SW 1271 (cell line): ENCODE measurements around the gene PHF2.

Source experiments
- DNase-seq, 2 experiments: peaks; one replicate each; lab custom pipeline; 2025; lab: John Stamatoyannopoulos, UW

The PHF2 gene

DNA sequence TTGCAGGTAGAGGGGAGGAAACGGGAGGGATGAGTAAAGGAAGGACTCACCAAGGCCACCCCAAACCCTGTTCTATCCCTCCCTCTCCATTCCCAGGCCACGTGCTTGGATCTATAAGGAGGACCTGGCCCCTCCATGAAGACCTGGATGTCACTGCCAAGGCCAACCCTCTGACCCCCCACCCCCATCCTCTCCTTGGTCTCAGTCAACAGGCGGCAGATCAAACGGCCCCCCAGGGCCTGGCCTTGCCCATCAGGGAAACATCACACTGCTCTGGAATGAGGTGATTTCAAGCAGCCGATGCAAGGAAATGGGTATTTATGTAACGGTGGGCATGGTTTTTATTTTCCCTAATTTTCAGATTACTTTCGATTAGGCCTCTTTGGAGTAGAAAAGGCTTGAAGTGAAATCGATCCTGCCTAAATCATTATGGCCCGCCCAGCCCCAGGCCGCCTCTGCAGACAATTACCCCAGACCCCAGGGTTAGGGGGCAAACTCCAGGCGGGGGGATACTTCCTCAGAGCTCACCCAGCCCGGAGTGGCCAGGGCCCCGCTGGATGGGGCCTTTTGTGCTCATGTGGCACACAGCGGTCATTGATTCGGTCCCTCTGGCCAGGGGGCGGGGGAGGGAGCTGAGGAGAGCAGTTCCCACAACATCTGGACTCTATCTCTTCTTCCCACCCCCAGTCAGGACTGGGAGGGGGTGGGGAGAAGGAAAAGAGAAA lies 125.3 kb downstream of the PHF2 start:
- DNase-seq, result no peak

DNA sequence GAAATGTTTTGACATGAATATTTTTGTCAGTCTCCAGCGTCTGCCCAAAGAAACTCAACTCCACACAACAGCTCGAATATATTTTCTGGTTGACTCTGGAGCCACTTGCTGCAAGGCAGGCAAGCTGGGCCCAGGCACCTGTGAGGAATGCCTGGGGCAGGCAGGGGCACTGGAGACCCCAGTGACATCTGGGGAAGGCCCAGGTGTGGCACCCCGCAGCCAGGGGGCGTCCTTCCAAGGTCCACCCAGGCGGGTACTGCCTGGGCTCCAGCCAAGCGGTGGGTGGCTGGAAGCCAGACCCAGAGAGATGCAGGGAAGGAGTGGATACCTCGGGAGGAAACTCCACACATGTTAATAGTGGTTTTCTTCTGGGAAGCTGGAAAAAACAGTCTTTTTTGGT lies 125.9 kb downstream of the PHF2 start:
- DNase-seq, result no peak

DNA sequence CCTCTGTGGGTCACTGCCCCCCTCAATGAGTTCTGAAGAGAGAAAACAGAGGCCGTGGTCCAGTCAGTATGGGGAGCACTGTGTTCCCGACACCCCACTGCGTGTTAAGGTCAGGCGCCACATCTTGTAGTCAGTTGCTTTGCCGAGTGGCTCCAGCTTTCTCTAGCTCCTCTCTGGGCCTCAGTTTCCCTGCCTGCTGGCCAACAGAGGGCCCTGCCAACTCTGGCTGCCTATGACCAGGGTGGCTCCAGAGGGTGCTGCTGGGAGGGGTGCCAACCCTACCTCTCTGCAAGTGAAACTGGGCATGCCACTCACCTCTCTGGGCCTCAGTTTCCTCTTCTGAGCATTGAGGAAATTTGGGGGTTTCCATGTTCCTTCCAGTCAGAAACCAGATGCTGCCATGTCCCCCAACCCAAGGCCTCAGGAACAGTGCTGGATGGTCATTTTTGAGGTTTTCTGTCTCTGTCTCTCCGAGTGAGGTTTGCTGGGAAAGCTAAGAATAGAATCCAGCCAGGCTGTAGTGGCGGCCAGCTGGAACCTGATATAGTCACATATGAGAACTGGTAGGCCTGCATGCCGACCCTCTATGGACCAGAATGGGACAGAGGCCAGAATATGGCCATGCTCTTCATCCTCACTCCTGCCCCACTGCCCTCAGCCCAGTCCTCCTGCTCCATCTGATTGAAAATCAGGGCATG lies 132.1 kb downstream of the PHF2 start:
- DNase-seq, result no peak

DNA sequence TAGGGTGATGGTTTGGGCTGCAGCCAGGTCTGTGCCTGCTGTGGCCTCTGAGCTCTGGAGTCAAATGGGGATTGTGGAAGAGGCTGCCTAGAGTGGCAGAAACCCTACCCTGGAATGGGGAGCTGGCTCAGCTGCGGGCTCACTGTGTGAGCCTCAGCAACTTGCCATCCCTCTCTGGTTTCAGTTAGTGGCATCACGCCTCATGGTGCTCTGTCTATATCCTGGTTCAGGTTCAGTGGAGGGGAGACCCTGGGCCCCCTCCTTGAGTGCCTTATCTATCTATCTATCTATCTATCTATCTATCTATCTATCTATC lies 132.6 kb downstream of the PHF2 start:
- DNase-seq, result no peak

DNA sequence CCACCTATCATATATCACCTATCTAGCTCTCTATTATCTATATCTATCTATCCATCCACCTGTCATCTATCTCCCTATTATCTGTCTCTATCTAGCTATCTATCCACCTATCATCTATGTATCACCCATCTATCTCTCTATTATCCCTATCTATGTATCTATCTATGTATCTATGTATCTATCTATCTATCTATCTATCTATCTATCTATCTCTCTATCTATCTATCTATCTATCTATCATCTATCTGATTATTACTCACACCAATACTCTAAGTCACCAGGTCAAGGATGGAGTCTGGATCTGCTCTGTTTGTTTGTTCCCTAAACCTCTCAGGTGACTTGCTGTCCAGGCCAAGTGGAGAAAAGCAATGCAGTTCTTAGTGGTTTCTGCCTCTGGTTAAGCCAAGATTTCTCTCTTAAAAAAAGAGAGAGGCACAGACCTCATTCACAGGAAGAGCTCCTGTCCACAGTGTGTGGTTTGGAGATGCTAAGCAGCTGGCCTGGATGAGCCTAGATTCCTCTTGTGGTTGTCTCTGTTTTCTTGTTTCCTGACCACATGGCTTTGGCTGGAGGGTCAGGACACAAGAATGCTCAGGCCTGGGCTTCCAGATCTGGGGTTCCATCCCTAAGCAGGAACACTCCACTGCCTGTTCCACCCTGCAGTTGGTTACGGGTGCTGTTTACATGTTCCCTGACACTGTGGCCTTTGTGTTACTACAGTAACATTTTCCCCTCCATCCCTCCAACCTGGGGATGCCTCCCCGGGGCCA lies 133.4 kb downstream of the PHF2 start:
- DNase-seq, result no peak

DNA sequence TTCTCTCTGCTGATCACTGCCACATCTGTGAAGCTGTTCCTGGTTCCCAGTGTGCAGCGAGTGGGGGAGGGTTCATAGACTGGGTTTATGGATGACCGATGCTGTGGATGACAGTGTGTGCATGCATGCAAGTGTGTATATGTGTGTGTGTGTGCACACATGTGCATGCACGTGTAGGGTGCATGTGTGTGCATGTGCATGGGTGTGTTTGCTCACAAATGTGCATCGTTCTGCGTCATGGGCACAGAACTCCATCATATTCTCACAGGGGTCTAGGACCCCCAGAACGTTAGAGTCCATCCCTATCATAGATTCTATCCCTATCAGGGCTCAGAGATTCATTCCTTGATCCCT lies 134.0 kb downstream of the PHF2 start:
- no peak for DNase-seq

DNA sequence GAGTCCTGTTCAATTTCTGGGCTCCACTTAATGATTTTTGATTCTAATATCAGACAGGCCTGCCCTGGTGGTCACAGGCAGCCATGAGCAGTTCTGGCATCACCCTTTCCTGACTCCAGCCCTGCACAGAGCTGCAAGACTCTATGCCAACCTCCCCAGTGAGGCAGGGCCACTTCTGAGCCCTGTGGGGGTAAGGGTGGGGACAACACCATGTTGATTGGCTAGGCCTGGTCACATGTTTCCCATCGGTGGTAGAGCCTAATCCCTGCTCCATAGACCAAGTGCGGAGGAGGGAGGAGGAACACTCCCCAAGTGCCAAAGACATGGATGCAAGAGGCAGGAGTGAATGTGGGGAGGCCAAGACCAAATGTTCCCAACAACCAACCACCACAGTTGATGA lies 134.6 kb downstream of the PHF2 start:
- no peak for DNase-seq

DNA sequence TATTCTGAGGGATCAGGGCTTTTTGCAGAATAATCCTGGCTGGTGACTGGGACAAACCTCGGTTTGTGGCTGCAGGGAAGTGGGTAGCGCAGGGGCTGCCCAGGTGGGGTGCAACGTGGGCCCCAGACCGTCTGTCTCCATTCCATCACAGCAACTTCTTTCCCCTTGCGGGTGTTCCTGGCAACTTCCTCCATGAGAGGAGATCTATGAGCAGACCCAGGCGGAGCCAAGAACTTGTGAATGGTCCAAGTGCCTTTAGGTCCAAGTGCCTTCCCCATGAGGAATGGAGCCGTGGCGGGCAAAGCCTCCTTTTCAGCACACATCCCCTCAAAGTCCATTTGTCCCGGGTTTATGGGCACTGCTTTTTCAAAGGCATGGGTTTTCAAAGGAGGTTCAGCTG lies 136.5 kb downstream of the PHF2 start:
- DNase-seq, result no peak

DNA sequence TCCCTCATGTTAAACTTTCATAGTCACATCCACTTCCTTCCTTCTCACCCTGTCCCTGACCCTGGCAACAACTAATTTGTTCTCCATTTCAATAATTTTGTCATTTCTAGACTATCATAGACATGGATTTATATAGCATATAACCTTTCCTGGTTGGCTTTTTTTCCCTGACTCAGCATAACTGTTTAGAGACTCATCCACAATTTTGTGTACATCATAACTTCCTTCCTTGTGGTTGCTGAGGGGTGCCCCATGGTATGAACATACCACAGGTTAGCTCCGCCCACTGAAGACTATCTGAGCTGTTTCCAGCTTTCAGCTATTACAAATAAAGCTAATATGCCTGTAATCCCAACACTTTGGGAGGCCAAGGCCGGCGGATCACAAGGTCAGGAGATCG lies 137.3 kb downstream of the PHF2 start:
- DNase-seq, result no peak

DNA sequence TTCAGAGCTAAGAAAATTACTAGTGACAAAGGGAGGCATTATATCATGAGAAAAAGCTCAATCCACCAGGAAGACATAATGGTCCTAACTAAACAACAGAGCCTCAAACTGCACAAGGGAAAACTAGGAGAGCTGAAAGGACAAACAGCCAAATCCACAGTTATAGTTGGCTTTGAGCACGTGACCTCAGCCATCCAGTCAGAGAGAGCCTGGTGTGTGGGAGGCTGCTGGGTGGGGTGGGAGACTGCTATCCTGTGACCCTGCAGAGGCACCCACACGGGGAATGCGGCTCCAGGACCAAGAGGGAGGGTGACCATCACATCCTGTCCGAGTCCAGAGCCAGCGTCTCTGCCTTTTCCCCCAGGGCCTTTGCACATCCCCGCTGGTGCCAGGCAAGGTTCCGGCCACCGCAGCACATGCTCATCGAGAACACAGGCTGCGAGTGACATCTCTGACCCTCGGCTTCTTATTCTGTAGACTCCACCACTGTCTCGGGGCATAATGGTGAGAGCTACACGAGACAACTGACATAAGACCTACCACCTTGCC lies 145.1 kb downstream of the PHF2 start:
- DNase-seq, result no peak

DNA sequence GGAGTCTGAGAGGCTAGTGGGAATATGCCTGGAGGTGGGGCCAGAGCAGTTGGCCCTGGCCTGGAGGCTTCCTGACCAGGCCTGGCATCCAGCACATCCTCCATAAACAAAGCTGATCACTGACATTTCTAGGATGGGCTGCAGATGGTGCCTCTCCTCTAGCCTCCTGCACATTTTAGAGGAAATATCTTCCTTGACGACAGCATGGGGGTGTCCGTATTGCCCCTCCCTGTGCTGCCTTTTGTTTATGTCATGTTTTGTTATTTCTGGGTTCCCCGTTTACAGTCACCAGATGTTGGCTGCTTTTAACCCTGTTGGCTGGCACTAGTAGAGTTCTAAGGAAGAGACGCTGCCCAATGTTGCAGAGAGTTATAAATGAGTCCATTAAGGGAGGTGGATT lies 148.5 kb downstream of the PHF2 start:
- DNase-seq, result no peak

DNA sequence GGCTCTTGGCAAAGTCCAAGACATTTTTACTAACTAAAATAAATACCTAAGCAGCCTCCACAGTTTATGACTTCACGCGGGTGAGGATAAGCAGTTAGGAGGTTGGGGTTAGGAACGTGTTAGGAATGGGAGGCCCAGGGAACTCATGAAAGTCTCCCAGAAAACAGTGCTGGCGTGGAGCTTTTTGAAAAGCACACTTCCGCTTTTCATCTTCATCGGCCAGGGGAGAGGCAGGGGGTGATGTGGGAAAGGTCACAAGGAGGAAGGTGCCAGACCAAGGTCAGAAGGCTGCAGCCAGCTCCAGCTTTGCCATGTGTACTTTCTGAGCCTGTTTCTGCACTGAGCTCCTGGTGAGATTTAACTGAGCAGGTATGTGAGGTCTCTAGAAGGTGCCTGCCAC lies 149.0 kb downstream of the PHF2 start:
- DNase-seq, result no peak

DNA sequence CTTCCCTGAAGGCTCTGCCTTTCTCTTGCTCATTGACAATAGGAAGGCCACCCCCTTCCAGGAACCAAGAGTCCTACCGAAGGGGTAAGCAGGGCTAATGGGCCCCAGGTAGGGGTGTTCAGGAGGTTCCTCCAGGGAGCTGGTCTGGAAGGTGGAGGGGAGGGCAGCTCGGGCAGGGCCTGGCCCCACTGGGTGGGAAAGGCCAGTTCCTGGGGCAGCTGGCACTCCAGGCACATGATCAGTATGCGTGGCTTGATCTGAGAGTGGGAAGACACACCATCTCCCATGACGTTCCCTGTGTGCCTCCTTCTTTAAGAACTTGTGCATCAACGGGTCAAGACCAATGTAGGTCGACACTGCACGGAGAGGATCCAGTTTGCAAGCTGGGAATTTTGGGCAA lies 149.8 kb downstream of the PHF2 start:
- no peak for DNase-seq
